Measurements from ENCODE around the gene AMER2. TPM values are rescaled to one million over a fixed set of nuclear protein-coding genes. Genes with fewer than 3 reads are reported as not detected.
A peak's percentile ranks its signal among the peaks of the same experiment; 100 is the strongest.

Gene AMER2
- total and polyA plus RNA-seq, 3 donors from 2014 or later: 1.5 to 2.9 (median 2.3) TPM

DNA sequence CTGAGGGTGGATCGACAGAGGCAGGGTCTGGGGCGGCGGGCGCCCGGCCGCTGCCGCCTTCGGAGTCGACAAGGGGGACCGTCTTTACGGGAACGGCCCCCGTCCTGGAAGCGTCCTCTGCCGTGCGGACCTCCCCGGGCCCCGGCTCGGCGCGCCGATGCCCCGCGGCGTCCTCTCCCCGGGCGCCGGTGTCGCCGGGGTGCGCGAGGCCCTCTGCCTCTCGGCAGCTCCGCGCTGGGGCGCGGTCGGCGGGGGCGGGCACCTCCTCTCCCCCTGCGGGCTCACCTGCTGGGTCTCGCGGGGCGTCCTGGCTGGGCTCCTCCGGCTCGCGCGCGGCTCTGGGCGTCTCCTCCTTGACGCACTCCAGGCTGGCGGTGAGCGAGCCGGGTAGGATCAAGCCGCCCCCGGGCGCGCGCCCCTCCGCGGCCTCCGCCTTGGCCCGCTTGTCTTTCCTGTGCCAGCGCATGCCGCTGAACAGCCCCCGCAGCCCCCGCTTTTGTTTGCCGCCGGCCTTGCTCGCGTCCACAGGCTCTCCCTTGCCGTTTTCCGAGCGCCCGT, 1.5 kb downstream of the AMER2 start:
- Histone ChIP-seq H3K36me3 (ENCODE audit: low read depth, missing control alignments) (no peaks in the 10 kb centered on the region), H3K27me3 (no peaks in the 10 kb centered on the region), H3K4me1 (peaks cover 5% of the 10 kb centered on the region), H3K9me3 (no peaks in the 10 kb centered on the region), H3K27ac (no peak overlapping the region), H3K4me3 (peak overlapping the region; percentile 39 to 53)
- intact Hi-C loops (cut with DNase I; ENCODE audit: low total_unique reads): no loop called here
- WGBS, 2 donors: 0 to 2% methylated on average over 1 to 51 of the region's 75 CpGs
- TF ChIP-seq CTCF (IDR thresholded peaks at IDR 0.05) (no peak), POLR2A (IDR thresholded peaks at IDR 0.05) (no peak)
- peak; percentile 23 for DNase-seq

- no peaks in the 10 kb centered on the region for H3K36me3 ChIP-seq (ENCODE audit: low read depth, missing control alignments)
- WGBS, 2 donors: 61 to 63% methylated on average over 35 to 37 of the region's 37 CpGs
- H3K27ac ChIP-seq: no peak overlapping the region
- no peaks in the 10 kb centered on the region for H3K9me3 ChIP-seq
- TF ChIP-seq POLR2A (IDR thresholded peaks at IDR 0.05): no peak
- no peak for TF ChIP-seq CTCF (IDR thresholded peaks at IDR 0.05)
- H3K27me3 ChIP-seq: no peaks in the 10 kb centered on the region
- peaks cover 5% of the 10 kb centered on the region for H3K4me1 ChIP-seq
- intact Hi-C loops (cut with DNase I; ENCODE audit: low total_unique reads): no loop called here
- no peak for DNase-seq
- peak overlapping the region; percentile 39 to 53 for H3K4me3 ChIP-seq
Observed at GRCh38 chr13:25169951-25170553, 2.0 kb downstream of the AMER2 start.

- 61 to 84% methylated on average over 6 to 12 of the region's 12 CpGs for WGBS, 2 donors
- intact Hi-C loops (cut with DNase I; ENCODE audit: low total_unique reads): no loop called here
- no peak for DNase-seq
- TF ChIP-seq POLR2A (IDR thresholded peaks at IDR 0.05) (no peak), CTCF (IDR thresholded peaks at IDR 0.05) (no peak)
- H3K36me3 ChIP-seq (ENCODE audit: low read depth, missing control alignments): no peaks in the 10 kb centered on the region
- no peak overlapping the region for H3K27ac ChIP-seq
- no peaks in the 10 kb centered on the region for H3K27me3 ChIP-seq
- peaks cover 5% of the 10 kb centered on the region for H3K4me1 ChIP-seq
- no peaks in the 10 kb centered on the region for H3K9me3 ChIP-seq
- peak overlapping the region in 1 of 2 donors; percentile 53 for H3K4me3 ChIP-seq
Observed at GRCh38 chr13:25169356-25169755, 2.7 kb downstream of the AMER2 start.

DNA sequence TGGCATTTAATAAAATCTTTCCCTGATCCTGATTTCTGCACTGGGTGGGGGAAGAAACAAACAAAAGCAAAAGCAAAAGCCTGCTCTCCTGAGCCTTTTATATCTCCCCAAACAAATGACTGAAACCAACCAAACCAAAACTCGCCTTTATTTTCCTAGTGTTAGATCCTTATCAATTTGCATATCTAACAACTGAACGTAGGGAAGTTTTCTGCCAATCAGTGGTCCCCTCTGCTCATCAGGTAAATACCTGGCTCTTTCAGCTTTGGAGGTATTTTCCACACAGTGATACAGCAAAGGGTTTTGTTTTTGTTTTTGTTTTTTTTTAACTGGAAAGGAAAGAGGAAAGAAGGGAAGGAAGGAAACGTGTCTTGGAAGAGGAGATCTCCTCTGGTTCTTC, 3.3 kb downstream of the AMER2 start:
- H3K27ac ChIP-seq: no peak overlapping the region
- H3K4me3 ChIP-seq: no peak overlapping the region
- WGBS, 2 donors: 35% methylated on average over 3 of the region's 3 CpGs
- H3K4me1 ChIP-seq: peaks cover 5% of the 10 kb centered on the region
- TF ChIP-seq POLR2A (IDR thresholded peaks at IDR 0.05) (no peak), CTCF (IDR thresholded peaks at IDR 0.05) (no peak)
- no peaks in the 10 kb centered on the region for H3K9me3 ChIP-seq
- DNase-seq: no peak
- intact Hi-C loops (cut with DNase I; ENCODE audit: low total_unique reads): no loop called here
- no peaks in the 10 kb centered on the region for H3K27me3 ChIP-seq
- H3K36me3 ChIP-seq (ENCODE audit: low read depth, missing control alignments): no peaks in the 10 kb centered on the region

Data from testis (tissue), 3 donors.